CD4-positive, alpha-beta T cell (primary cell): ENCODE data around the gene MAP1LC3B. TPM values are rescaled to one million over a fixed set of nuclear protein-coding genes. Genes with fewer than 3 reads are reported as not detected.

ENCODE experiments used
- ATAC-seq: fragments of 200-7000 bp; cut with Tn5 transposase; one replicate; pipeline ENCODE4 v1.10.0; 2022; ENCODE audit warnings: mild to moderate bottlenecking; ENCODE audit not compliant: poor library complexity
- CTCF ChIA-PET: fragments of 350-600 bp; sonication (Branson Sonifier 250); formaldehyde crosslinking; loops from one replicate; lab custom pipeline; 2021; ENCODE audit warnings: antibody characterized with exemption, inconsistent platforms; lab: Charles Lee
- POLR2A ChIA-PET: fragments of 350-600 bp; sonication (Branson Sonifier 250); formaldehyde crosslinking; loops from one replicate; lab custom pipeline; 2021; ENCODE audit warnings: antibody characterized with exemption, inconsistent platforms; lab: Charles Lee
- DNase-seq, 14 experiments: peaks; one replicate each; pipeline ENCODE4 v3.0.0-alpha.2; 2013 to 2020; ENCODE audit warnings: mixed read lengths in 2 of 14
- H3K27ac ChIP-seq, 2 donors: one replicate each; pipeline versions ENCODE4 v1.5.1 to v1.7.0; 2013; ENCODE audit warnings: low read length in 2 of 2, low read depth in 1 of 2, mild to moderate bottlenecking in 1 of 2
- H3K27me3 ChIP-seq, 2 experiments: 1 replicate in 1 of 2; 2 replicates in 1 of 2; pipeline versions ENCODE4 v1.6.1 to v1.7.0; 2013; ENCODE audit warnings: low read length in 2 of 2, control low read depth in 1 of 2, mild to moderate bottlenecking in 1 of 2, moderate library complexity in 1 of 2; ENCODE audit not compliant: insufficient read depth in 2 of 2, control insufficient read depth in 1 of 2
- H3K36me3 ChIP-seq: one replicate; pipeline ENCODE4 v1.6.1; 2013; ENCODE audit warnings: low read length, control low read depth; ENCODE audit not compliant: insufficient read depth
- H3K4me1 ChIP-seq: one replicate; pipeline ENCODE4 v1.6.1; 2013; ENCODE audit warnings: low read length, control low read depth; ENCODE audit not compliant: insufficient read depth
- H3K4me3 ChIP-seq: one replicate; pipeline ENCODE4 v1.5.1; 2013; ENCODE audit warnings: mild to moderate bottlenecking, low read length, moderate library complexity
- H3K9me3 ChIP-seq, 2 experiments: 1 replicate in 1 of 2; 2 replicates in 1 of 2; pipeline versions ENCODE4 v1.6.1 to v1.7.0; 2013; ENCODE audit warnings: low read length in 2 of 2, mild to moderate bottlenecking in 2 of 2, control low read depth in 1 of 2, moderate library complexity in 1 of 2; ENCODE audit not compliant: control insufficient read depth in 1 of 2, insufficient read depth in 1 of 2
- H3K27ac Mint-ChIP-seq: one replicate; pipeline ENCODE4 v1.8.0; 2020; ENCODE audit warnings: mixed read lengths
- H3K27me3 Mint-ChIP-seq: one replicate; pipeline ENCODE4 v1.8.0; 2021; ENCODE audit warnings: mixed read lengths
- H3K36me3 Mint-ChIP-seq: one replicate; pipeline ENCODE4 v1.8.0; 2021; ENCODE audit warnings: low read depth, mixed read lengths
- H3K4me1 Mint-ChIP-seq: one replicate; pipeline ENCODE4 v1.8.0; 2021; ENCODE audit warnings: low read depth, mixed read lengths
- H3K4me3 Mint-ChIP-seq: one replicate; pipeline ENCODE4 v1.8.0; 2020; ENCODE audit warnings: mild to moderate bottlenecking, mixed read lengths
- H3K9me3 Mint-ChIP-seq: one replicate; pipeline ENCODE4 v1.8.0; 2020; ENCODE audit warnings: mixed read lengths
- intact Hi-C, 2 experiments: fragments of 100-400 bp; cut with DNase I in 1 of 2; cut with micrococcal nuclease in 1 of 2; formaldehyde crosslinking; loops; one replicate each; pipeline versions ENCODE4 v1.15.1 to v1.9.0; 2023 to 2025; cut with DNase I, micrococcal nuclease
- total RNA-seq, 174 experiments: library from RNA in 2 of 174; stranded (reverse) in 2 of 174; gene quantifications; one replicate each; pipeline ENCODE4 v1.2.3 and lab custom pipeline; 2021 to 2026
- TF ChIP-seq, protein P1 (sequence below): fragments of 200-600 bp; IDR thresholded peaks from one replicate; pipeline ENCODE4 v1.8.0; 2022; ENCODE audit warnings: antibody characterized with exemption, mild to moderate bottlenecking

The MAP1LC3B gene
- total RNA-seq, 2 experiments from 2014 or later, result 92.4 to 96.6 TPM

DNA sequence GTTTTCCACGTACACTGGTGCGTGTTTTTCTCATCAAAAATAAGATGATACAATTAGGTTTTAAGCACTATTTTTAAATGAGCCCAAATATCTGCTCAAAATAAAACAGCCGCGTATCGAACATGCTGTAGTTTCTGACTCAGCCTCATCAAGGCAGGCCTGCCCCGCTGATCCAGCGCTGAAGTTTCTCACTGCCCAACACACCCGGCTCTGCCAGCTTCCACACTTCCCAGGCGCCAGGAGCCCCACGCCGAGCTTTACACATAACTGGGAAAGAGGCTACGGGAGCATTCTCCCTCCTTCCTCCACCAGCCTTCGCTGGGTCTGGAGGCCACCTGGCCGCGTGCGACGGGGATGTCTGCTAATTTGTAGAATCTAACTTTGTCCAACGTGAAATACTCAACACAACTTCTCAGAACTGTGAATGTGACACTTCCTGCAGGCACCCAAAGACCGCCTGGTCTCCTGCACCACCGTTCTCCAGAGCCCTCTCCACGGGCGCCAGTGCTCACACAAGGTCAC is 42.1 kb downstream of the MAP1LC3B start:
- peaks cover 18% of the 10 kb centered on the region for H3K4me1 ChIP-seq
- no peak overlapping the region for H3K4me3 Mint-ChIP-seq
- H3K4me1 Mint-ChIP-seq, result peaks cover 21% of the 10 kb centered on the region
- H3K27me3 Mint-ChIP-seq, result no peaks in the 10 kb centered on the region
- DNase-seq (no peak), ATAC-seq (no peak)
- intact Hi-C loops, result no loop called here
- H3K36me3 Mint-ChIP-seq, result peaks cover 23% of the 10 kb centered on the region
- CTCF ChIA-PET, result no interaction called here
- H3K9me3 Mint-ChIP-seq, result no peaks in the 10 kb centered on the region
- no peaks in the 10 kb centered on the region for H3K27me3 ChIP-seq
- no peak overlapping the region for H3K27ac Mint-ChIP-seq
- H3K9me3 ChIP-seq, result no peaks in the 10 kb centered on the region
- TF ChIP-seq, protein P1, sequence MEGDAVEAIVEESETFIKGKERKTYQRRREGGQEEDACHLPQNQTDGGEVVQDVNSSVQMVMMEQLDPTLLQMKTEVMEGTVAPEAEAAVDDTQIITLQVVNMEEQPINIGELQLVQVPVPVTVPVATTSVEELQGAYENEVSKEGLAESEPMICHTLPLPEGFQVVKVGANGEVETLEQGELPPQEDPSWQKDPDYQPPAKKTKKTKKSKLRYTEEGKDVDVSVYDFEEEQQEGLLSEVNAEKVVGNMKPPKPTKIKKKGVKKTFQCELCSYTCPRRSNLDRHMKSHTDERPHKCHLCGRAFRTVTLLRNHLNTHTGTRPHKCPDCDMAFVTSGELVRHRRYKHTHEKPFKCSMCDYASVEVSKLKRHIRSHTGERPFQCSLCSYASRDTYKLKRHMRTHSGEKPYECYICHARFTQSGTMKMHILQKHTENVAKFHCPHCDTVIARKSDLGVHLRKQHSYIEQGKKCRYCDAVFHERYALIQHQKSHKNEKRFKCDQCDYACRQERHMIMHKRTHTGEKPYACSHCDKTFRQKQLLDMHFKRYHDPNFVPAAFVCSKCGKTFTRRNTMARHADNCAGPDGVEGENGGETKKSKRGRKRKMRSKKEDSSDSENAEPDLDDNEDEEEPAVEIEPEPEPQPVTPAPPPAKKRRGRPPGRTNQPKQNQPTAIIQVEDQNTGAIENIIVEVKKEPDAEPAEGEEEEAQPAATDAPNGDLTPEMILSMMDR, result no peak
- H3K36me3 ChIP-seq, result peaks cover 13% of the 10 kb centered on the region
- no peak overlapping the region for H3K4me3 ChIP-seq
- POLR2A ChIA-PET, result no interaction called here
- no peak overlapping the region for H3K27ac ChIP-seq

DNA sequence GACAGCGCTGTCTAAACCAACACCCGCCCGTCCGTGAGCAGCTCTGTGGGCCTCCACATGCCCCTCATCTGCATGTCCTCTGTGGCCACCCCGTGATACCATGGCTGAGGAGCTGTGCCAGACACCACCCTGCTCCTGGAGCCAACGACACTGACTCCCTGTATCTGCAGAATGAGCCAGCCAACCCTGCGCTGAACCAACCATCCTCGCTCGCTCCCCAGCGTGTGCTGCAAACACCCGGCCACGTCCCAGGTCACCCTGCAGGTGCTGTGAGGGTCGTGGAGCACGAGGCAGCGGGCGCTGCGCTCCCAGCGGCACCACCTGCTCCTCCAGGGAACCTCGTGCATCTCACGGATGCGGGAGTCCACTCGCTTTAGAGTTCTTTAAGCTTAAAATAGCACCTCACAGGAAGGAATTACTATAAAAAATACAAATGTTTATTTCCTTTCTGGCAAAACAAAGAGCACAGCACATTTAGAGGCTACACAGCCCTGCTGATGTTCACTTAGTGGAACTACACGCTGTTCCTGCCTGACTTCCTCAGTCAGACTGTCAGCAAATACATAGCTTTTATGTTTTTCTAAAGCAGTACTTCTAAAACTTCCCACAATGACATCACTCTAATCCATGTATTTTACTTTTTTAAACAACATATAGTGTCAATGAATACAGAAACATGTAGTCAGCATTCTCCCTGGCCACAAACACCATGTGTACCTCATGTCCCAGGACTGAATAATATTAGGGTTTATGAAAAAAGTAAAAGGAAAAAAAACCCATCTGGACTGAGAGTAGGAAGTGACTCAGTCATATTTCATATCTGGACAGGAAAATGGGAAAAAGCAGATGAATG is 43.5 kb downstream of the MAP1LC3B start:
- Mint-ChIP-seq H3K9me3 (no peaks in the 10 kb centered on the region), H3K4me1 (peaks cover 26% of the 10 kb centered on the region), H3K36me3 (peaks cover 20% of the 10 kb centered on the region), H3K27ac (no peak overlapping the region), H3K27me3 (no peaks in the 10 kb centered on the region), H3K4me3 (peak overlapping the region; percentile 40)
- intact Hi-C loops, result no loop called here
- Histone ChIP-seq H3K4me3 (no peak overlapping the region), H3K9me3 (no peaks in the 10 kb centered on the region), H3K27ac (no peak overlapping the region), H3K36me3 (peaks cover 13% of the 10 kb centered on the region), H3K27me3 (no peaks in the 10 kb centered on the region), H3K4me1 (peaks cover 18% of the 10 kb centered on the region)
- ATAC-seq (peak; percentile 61), DNase-seq (no peak)
- TF ChIP-seq, protein P1, result no peak
- POLR2A ChIA-PET, result interaction anchor here (1.2 kb wide), 1 partner anchor 515 kb away, joined by 3 read pairs; the partner anchor contains the start of gene BANP
- CTCF ChIA-PET, result no interaction called here

DNA sequence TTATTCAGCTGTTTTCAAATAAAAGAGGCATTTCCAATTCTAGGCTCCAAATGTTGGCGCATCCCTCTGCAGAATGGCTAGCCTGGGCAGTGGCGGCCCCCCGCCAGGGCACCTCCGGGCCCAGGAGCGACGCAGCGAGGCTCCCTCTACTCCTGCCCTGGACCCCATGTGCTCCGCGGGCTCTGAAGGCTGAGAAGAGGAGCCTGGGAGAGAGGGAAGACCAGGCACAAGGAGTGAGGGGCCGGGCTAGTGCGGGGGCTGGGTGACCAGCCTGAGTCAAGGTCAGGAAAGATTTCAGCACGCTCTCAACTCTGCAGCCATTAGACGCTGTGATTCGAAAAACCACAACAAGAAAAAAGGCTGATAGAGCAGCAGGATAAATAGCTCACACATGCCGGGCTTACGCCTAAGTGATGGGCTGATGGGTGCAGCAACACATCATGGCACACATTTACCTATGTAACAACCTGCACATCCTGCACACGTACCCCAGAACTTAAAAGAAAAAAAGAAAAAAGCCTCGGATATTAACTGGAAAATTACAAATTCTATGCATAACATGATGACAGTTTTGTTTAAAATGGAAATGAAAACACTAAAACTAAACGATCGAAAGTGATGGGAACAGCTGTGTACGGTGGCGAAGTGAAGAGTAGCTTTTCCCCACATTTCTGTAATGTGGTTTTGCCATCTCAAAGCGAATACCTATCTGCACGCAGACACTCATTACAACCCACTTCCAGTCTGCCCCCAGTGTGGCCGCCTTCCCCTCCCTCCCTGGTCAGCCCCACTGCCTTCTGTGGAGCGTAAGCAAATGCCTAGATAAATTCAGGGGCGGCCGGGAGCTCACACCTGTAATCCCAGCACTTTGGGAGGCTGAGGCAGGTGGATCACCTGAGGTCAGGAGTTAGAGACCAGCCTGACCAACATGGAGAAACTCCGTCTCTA is 44.4 kb downstream of the MAP1LC3B start:
- TF ChIP-seq, protein P1, result no peak
- Histone ChIP-seq H3K27ac (no peak overlapping the region), H3K9me3 (no peaks in the 10 kb centered on the region), H3K4me3 (no peak overlapping the region), H3K27me3 (no peaks in the 10 kb centered on the region), H3K4me1 (peaks cover 18% of the 10 kb centered on the region), H3K36me3 (peaks cover 12% of the 10 kb centered on the region)
- Mint-ChIP-seq H3K27ac (peak overlapping the region; percentile 12), H3K36me3 (peaks cover 18% of the 10 kb centered on the region), H3K4me1 (peaks cover 26% of the 10 kb centered on the region), H3K27me3 (no peaks in the 10 kb centered on the region), H3K4me3 (peak overlapping the region; percentile 79), H3K9me3 (no peaks in the 10 kb centered on the region)
- peak; percentile 41 for ATAC-seq
- intact Hi-C loops, result no loop called here
- peak in 1 of 14 experiments; percentile 7 for DNase-seq
- POLR2A ChIA-PET, result interaction anchor here (1.2 kb wide), 2 partner anchors 53 to 515 kb away, joined by 3 read pairs; partner anchors contain the start of genes BANP and FBXO31
- CTCF ChIA-PET, result interaction anchor here (0.7 kb wide), 1 partner anchor 489 kb away, joined by 3 read pairs; no protein-coding TSS in a partner anchor
